Esophagus muscularis mucosa (tissue), 4 donors: ENCODE measurements around the gene NSD1.

Experiments
- EP300 ChIP-seq: sonication (generic); formaldehyde crosslinking; IDR thresholded peaks from one replicate; pipeline ENCODE4 v1.6.1; 2017; ENCODE audit warnings: antibody characterized with exemption
- POLR2A ChIP-seq: fragments of 450-650 bp; IDR thresholded peaks from one replicate; pipeline ENCODE4 v1.6.1; 2017; ENCODE audit warnings: antibody characterized with exemption, moderate library complexity, mild to moderate bottlenecking, low read depth
- POLR2AphosphoS5 ChIP-seq, 2 donors: sonication (generic); formaldehyde crosslinking; IDR thresholded peaks; one replicate each; pipeline ENCODE4 v1.6.1; 2017; ENCODE audit warnings: antibody characterized with exemption in 2 of 2
- TF ChIP-seq, protein P1 (sequence below), 3 experiments: fragments of 200-600 bp in 2 of 3; fragments of 450-650 bp in 1 of 3; sonication (generic) in 2 of 3; IDR thresholded peaks; one replicate each; pipeline ENCODE4 v1.5.1; 2017 to 2019; ENCODE audit warnings: antibody characterized with exemption in 3 of 3, mild to moderate bottlenecking in 2 of 3, moderate library complexity in 1 of 3

DNA sequence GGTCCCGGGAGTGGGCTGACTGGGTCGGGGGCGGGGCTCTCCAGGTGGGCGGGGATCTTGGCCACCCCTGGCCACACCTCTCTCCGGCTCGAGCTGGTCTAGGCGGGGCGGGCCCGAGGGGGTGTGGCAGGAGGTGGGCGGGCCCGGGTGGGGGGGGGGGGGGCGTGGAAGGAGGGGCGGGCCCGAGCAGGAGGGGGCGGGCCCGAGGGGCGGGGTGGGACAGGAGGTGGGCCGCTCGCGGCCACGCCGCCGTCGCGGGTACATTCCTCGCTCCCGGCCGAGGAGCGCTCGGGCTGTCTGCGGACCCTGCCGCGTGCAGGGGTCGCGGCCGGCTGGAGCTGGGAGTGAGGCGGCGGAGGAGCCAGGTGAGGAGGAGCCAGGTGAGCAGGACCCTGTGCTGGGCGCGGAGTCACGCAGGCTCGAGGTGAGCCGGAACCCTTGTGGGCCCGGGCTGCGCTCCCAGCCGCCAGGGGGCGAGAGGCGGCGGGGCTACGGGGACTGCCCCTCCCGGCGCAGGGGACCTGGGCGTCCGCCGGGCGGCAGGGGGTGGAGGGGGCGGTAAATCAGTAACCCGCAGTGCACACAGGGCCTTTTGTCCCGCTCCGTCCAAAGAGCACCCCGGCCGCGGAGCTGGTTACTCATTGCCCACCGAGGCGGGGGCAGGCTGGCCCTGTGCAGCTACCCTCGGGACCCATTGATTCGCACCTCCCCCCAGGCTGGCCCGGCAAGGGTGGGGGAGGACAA is 46.7 kb upstream of the NSD1 start, which contains the start of gene FGFR4:
- TF ChIP-seq, protein P1, sequence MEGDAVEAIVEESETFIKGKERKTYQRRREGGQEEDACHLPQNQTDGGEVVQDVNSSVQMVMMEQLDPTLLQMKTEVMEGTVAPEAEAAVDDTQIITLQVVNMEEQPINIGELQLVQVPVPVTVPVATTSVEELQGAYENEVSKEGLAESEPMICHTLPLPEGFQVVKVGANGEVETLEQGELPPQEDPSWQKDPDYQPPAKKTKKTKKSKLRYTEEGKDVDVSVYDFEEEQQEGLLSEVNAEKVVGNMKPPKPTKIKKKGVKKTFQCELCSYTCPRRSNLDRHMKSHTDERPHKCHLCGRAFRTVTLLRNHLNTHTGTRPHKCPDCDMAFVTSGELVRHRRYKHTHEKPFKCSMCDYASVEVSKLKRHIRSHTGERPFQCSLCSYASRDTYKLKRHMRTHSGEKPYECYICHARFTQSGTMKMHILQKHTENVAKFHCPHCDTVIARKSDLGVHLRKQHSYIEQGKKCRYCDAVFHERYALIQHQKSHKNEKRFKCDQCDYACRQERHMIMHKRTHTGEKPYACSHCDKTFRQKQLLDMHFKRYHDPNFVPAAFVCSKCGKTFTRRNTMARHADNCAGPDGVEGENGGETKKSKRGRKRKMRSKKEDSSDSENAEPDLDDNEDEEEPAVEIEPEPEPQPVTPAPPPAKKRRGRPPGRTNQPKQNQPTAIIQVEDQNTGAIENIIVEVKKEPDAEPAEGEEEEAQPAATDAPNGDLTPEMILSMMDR (IDR thresholded peaks at IDR 0.05): peak in 2 of 3 experiments; percentile 41 to 65
- no peak for TF ChIP-seq POLR2A
- TF ChIP-seq EP300: no peak
- no peak for TF ChIP-seq POLR2AphosphoS5 (IDR thresholded peaks at IDR 0.05)
